ENCODE data around the gene MMP24OS.

DNA sequence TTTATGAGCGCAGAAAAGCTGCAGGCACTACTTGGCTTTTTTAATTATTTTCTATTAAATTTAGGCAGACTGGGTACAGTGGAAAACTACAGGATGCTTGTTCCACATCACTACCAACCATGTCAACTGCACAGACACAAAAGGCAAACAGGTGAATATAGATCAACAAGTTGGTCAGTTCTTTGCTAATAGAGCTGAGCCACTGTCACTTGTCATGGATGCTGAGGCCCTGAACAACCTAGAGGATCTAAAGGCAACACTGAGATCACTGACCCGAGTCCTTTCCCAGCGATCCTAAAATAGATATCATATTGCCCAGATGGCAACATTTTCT lies 48.8 kb upstream of the MMP24OS start:
- TF ChIP-seq YY1 (IDR thresholded peaks at IDR 0.05; ENCODE audit: insufficient read depth, insufficient read length): no peak
- TF ChIP-seq ZNF274 (IDR thresholded peaks at IDR 0.05; ENCODE audit: low read depth, low read length): no peak

Measured in NT2/D1 (cell line).